GM19193 (cell line): ENCODE measurements around the gene ADTRP.

Experiments used
- POLR2A ChIP-seq: IDR thresholded peaks from 4 replicates; pipeline ENCODE4 v1.6.1; 2011; ENCODE audit not compliant: insufficient read depth, insufficient read length; ENCODE audit errors: extremely low read depth

Gene ADTRP

GRCh38 chr6:11732036-11732631, 46.5 kb downstream of the ADTRP start:
- peak; percentile 48 for TF ChIP-seq POLR2A

GRCh38 chr6:11731423-11731822, 47.2 kb downstream of the ADTRP start:
- TF ChIP-seq POLR2A: peak; percentile 5

- TF ChIP-seq POLR2A: peak; percentile 50
Measured at GRCh38 chr6:11730641-11731040, 48.0 kb downstream of the ADTRP start.

GRCh38 chr6:11729076-11729475, 49.5 kb downstream of the ADTRP start:
- TF ChIP-seq POLR2A: no peak

GRCh38 chr6:11727998-11728961, 50.3 kb downstream of the ADTRP start:
- TF ChIP-seq POLR2A: no peak

- no peak for TF ChIP-seq POLR2A
Measured at GRCh38 chr6:11727346-11727997, 51.1 kb downstream of the ADTRP start.

- no peak for TF ChIP-seq POLR2A
Measured at GRCh38 chr6:11724286-11724685, 54.3 kb downstream of the ADTRP start.

- no peak for TF ChIP-seq POLR2A
Measured at GRCh38 chr6:11722805-11723631, 55.6 kb downstream of the ADTRP start.

- TF ChIP-seq POLR2A: no peak
Measured at GRCh38 chr6:11722220-11722619, 56.4 kb downstream of the ADTRP start.

- no peak for TF ChIP-seq POLR2A
Measured at GRCh38 chr6:11718463-11718862, 60.1 kb downstream of the ADTRP start.

GRCh38 chr6:11718031-11718430, 60.6 kb downstream of the ADTRP start:
- TF ChIP-seq POLR2A: no peak

GRCh38 chr6:11714798-11715285, 63.8 kb downstream of the ADTRP start:
- no peak for TF ChIP-seq POLR2A

GRCh38 chr6:11714116-11714797, 64.3 kb downstream of the ADTRP start:
- TF ChIP-seq POLR2A: peak; percentile 43

- peak; percentile 36 for TF ChIP-seq POLR2A
Measured at GRCh38 chr6:11712760-11713159, 65.8 kb downstream of the ADTRP start.

GRCh38 chr6:11711984-11712711, 66.5 kb downstream of the ADTRP start:
- TF ChIP-seq POLR2A: no peak
